Measurements from ENCODE around the gene C5.

C5 gene

GRCh38 chr9:120966013-120966369, 84.1 kb downstream of the C5 start:
- no peaks in the 10 kb centered on the region for H3K27me3 ChIP-seq
- TF ChIP-seq CTCF (IDR thresholded peaks at IDR 0.05) = no peak
- no peak overlapping the region for H3K27ac ChIP-seq
- H3K4me3 ChIP-seq (ENCODE audit: low read depth in 1 of 2, low read length in 1 of 2) = no peak overlapping the region
- no peaks in the 10 kb centered on the region for H3K9me3 ChIP-seq
- no peaks in the 10 kb centered on the region for H3K36me3 ChIP-seq
- no peaks in the 10 kb centered on the region for H3K4me1 ChIP-seq (ENCODE audit: control insufficient read depth in 1 of 2, insufficient read depth in 1 of 2, low read depth in 1 of 2, low read length in 1 of 2)

- no peaks in the 10 kb centered on the region for H3K27me3 ChIP-seq
- H3K4me1 ChIP-seq (ENCODE audit: control insufficient read depth in 1 of 2, insufficient read depth in 1 of 2, low read depth in 1 of 2, low read length in 1 of 2) = no peaks in the 10 kb centered on the region
- TF ChIP-seq CTCF (IDR thresholded peaks at IDR 0.05) = no peak
- H3K4me3 ChIP-seq (ENCODE audit: low read depth in 1 of 2, low read length in 1 of 2) = no peak overlapping the region
- no peaks in the 10 kb centered on the region for H3K9me3 ChIP-seq
- H3K27ac ChIP-seq = no peak overlapping the region
- H3K36me3 ChIP-seq = no peaks in the 10 kb centered on the region
Measured at GRCh38 chr9:120965344-120966012, 84.6 kb downstream of the C5 start.

- Histone ChIP-seq H3K4me1 (ENCODE audit: control insufficient read depth in 1 of 2, insufficient read depth in 1 of 2, low read depth in 1 of 2, low read length in 1 of 2) (no peaks in the 10 kb centered on the region), H3K27ac (no peak overlapping the region), H3K4me3 (ENCODE audit: low read depth in 1 of 2, low read length in 1 of 2) (no peak overlapping the region), H3K9me3 (no peaks in the 10 kb centered on the region), H3K36me3 (no peaks in the 10 kb centered on the region), H3K27me3 (no peaks in the 10 kb centered on the region)
- TF ChIP-seq CTCF (IDR thresholded peaks at IDR 0.05) = no peak
Measured at GRCh38 chr9:120961936-120962335, 88.1 kb downstream of the C5 start.

GRCh38 chr9:120960001-120960400, 90.1 kb downstream of the C5 start:
- no peak for TF ChIP-seq CTCF (IDR thresholded peaks at IDR 0.05)
- Histone ChIP-seq H3K4me3 (ENCODE audit: low read depth in 1 of 2, low read length in 1 of 2) (no peak overlapping the region), H3K4me1 (ENCODE audit: control insufficient read depth in 1 of 2, insufficient read depth in 1 of 2, low read depth in 1 of 2, low read length in 1 of 2) (no peaks in the 10 kb centered on the region), H3K27me3 (no peaks in the 10 kb centered on the region), H3K9me3 (no peaks in the 10 kb centered on the region), H3K27ac (no peak overlapping the region), H3K36me3 (no peaks in the 10 kb centered on the region)

- no peaks in the 10 kb centered on the region for H3K9me3 ChIP-seq
- TF ChIP-seq CTCF (IDR thresholded peaks at IDR 0.05) = no peak
- H3K27ac ChIP-seq = no peak overlapping the region
- no peaks in the 10 kb centered on the region for H3K27me3 ChIP-seq
- no peak overlapping the region for H3K4me3 ChIP-seq (ENCODE audit: low read depth in 1 of 2, low read length in 1 of 2)
- no peaks in the 10 kb centered on the region for H3K36me3 ChIP-seq
- no peaks in the 10 kb centered on the region for H3K4me1 ChIP-seq (ENCODE audit: control insufficient read depth in 1 of 2, insufficient read depth in 1 of 2, low read depth in 1 of 2, low read length in 1 of 2)
Measured at GRCh38 chr9:120956862-120957261, 93.2 kb downstream of the C5 start.

All from neutrophil (primary cell).